ENCODE results near the gene TRMT2A.
"Not testable (repeated sequence)": the region's sequence is repeated elsewhere in the genome, so short reads cannot be mapped to it uniquely, and the experiment has no call there.

Gene TRMT2A

DNA sequence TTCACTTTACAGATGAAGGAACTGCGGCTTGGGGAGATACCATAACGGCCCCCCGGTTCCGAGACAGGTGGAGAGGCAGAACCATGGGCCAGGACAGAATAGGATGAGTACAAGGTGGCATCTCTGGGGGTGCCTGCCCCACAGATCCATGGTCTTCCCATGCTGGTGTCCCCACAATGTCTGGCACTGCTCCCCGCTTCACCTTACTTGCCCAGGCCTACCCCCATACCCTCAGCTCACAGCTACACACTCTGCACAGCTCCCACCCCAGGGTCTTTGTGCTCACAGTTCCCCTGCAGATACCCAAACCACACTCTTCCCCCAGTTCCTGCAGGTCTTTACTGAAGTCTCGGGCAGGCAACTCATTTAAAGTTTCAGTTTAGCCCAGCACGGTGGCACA, 48.4 kb downstream of the TRMT2A start:
- Histone ChIP-seq H3K36me3 (replicated peaks; ENCODE audit: low read depth, low read length) (peaks cover 3% of the 10 kb centered on the region), H3K27me3 (ENCODE audit: low read depth, low read length) (no peaks in the 10 kb centered on the region), H4K20me1 (ENCODE audit: insufficient read depth, low read length) (no peaks in the 10 kb centered on the region), H3K79me2 (ENCODE audit: low read length) (no peaks in the 10 kb centered on the region), H3K4me2 (ENCODE audit: low read length) (no peak overlapping the region), H3K4me3 (ENCODE audit: low read length) (no peak overlapping the region), H3K9me3 (ENCODE audit: insufficient read depth, low read length) (no peaks in the 10 kb centered on the region), H2AFZ (ENCODE audit: low read depth, low read length) (no peak overlapping the region), H3K27ac (ENCODE audit: low read length) (no peak overlapping the region), H3K4me1 (ENCODE audit: low read length) (no peaks in the 10 kb centered on the region; the same call in 1 of the 2 replicates), H3K9ac (ENCODE audit: low read length) (no peak overlapping the region)
- TF ChIP-seq EZH2phosphoT487 (IDR thresholded peaks at IDR 0.05; ENCODE audit: low read depth): no peak
- TF ChIP-seq CTCF (IDR thresholded peaks at IDR 0.05; ENCODE audit: low read depth, low read length): no peak

DNA sequence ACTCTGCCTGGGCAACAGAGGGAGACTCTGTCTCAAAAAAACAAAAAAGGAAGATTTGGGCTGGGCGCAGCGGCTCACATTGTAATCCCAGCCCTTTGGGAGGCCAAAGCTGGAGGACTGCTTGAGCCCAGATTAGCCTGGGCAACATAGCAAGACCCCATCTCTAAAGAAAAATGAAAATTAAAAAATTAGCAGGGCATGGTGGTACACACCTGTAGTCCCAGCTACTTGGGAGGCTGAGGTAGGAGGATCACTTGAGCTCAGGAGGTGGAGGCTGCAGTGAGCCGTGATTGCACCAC, 49.7 kb downstream of the TRMT2A start:
- H3K4me1 ChIP-seq (ENCODE audit: low read length); H3K9me3 ChIP-seq (ENCODE audit: insufficient read depth, low read length); H3K27ac ChIP-seq (ENCODE audit: low read length); H2AFZ ChIP-seq (ENCODE audit: low read depth, low read length); H3K79me2 ChIP-seq (ENCODE audit: low read length); H3K4me3 ChIP-seq (ENCODE audit: low read length); H3K9ac ChIP-seq (ENCODE audit: low read length); H4K20me1 ChIP-seq (ENCODE audit: insufficient read depth, low read length); H3K4me2 ChIP-seq (ENCODE audit: low read length); H3K36me3 ChIP-seq (replicated peaks; ENCODE audit: low read depth, low read length); H3K27me3 ChIP-seq (ENCODE audit: low read depth, low read length): not testable (repeated sequence)

DNA sequence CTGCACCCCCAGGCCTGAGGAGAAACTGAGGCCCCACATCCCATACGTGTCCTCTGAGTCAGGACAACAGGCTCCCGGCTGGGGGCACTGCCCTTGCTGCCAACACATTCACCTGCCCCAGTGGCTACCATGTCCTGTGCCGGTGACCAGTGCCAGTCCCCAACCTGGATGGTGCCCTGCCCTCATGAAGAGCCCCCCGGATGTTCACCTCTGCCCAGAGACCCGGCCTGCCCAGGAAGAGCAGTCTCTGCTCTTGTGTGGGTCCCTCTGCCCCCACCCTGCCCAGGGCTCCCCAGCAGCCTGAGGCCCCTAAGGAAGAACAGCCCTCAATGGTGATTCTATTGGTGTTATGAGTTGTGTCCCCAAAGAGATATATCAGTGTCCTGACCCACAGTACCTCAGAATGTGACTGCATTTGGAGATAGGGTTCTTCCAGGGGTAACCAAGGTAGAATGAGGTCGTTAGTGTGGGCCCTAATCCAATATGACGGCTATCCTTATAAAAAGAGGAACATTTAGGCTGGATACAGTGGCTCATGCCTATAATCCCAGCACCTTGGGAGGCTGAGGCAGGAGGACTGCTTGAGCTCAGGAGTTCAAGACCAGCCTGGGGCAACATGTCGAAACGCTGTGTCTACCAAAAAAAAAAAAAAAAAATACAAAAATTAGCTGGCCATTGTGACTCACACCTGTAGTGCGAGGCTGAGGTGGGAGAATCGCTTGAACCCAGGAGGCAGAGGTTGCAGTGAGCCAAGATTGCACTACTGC, 50.2 kb downstream of the TRMT2A start:
- Histone ChIP-seq H3K4me2 (ENCODE audit: low read length) (no peak overlapping the region), H3K27me3 (ENCODE audit: low read depth, low read length) (no peaks in the 10 kb centered on the region), H2AFZ (ENCODE audit: low read depth, low read length) (no peak overlapping the region), H3K4me1 (ENCODE audit: low read length) (no peaks in the 10 kb centered on the region; the same call in 1 of the 2 replicates), H3K9ac (ENCODE audit: low read length) (no peak overlapping the region), H3K27ac (ENCODE audit: low read length) (no peak overlapping the region), H3K79me2 (ENCODE audit: low read length) (no peaks in the 10 kb centered on the region), H4K20me1 (ENCODE audit: insufficient read depth, low read length) (no peaks in the 10 kb centered on the region), H3K4me3 (ENCODE audit: low read length) (no peak overlapping the region), H3K9me3 (ENCODE audit: insufficient read depth, low read length) (no peaks in the 10 kb centered on the region), H3K36me3 (replicated peaks; ENCODE audit: low read depth, low read length) (peaks cover 3% of the 10 kb centered on the region)
- no peak for TF ChIP-seq EZH2phosphoT487 (IDR thresholded peaks at IDR 0.05; ENCODE audit: low read depth)
- TF ChIP-seq CTCF (IDR thresholded peaks at IDR 0.05; ENCODE audit: low read depth, low read length): no peak

DNA sequence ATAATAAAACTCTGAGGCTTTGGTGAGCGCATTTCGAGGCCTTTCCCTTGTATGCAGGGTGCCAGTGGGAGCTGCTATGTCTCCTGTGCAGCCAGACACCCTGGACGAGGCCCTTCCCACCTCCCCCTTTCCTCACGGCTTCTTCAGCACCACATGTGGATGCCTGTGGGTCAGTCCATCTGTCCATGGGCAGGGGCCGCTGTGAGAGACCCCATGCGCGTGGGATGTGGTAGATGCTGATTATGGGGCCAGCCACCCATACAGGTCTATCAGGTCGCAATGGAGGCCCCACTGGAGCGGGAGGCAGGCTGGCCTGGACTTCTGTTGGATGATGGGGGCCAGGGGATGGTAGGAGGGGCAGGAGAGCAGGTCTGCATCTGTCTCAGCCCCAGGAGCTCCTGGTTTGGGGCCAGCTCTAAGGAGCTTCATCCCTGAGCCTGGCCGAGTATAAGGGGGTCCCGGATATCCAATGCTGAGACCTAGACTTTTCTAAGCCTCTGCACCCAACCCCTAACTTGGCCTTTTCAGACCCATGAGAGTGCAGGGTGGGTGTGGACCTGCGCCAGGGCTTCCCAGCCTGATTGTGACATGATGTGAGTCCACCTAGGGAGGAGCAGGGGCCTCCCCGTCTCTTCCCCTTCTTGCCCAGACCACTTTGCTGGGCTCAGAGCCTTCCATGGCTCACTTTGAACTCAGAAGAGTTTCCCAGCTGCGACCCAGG, 51.0 kb downstream of the TRMT2A start:
- H3K36me3 ChIP-seq (replicated peaks; ENCODE audit: low read depth, low read length): peaks cover 5% of the 10 kb centered on the region
- H3K4me1 ChIP-seq (ENCODE audit: low read length): no peaks in the 10 kb centered on the region; the same call in 1 of the 2 replicates
- H2AFZ ChIP-seq (ENCODE audit: low read depth, low read length): no peak overlapping the region
- no peak overlapping the region for H3K27ac ChIP-seq (ENCODE audit: low read length)
- no peaks in the 10 kb centered on the region for H3K27me3 ChIP-seq (ENCODE audit: low read depth, low read length)
- H4K20me1 ChIP-seq (ENCODE audit: insufficient read depth, low read length): no peaks in the 10 kb centered on the region
- TF ChIP-seq CTCF (IDR thresholded peaks at IDR 0.05; ENCODE audit: low read depth, low read length) (no peak), EZH2phosphoT487 (IDR thresholded peaks at IDR 0.05; ENCODE audit: low read depth) (no peak)
- no peaks in the 10 kb centered on the region for H3K9me3 ChIP-seq (ENCODE audit: insufficient read depth, low read length)
- no peak overlapping the region for H3K4me3 ChIP-seq (ENCODE audit: low read length)
- H3K9ac ChIP-seq (ENCODE audit: low read length): no peak overlapping the region
- no peaks in the 10 kb centered on the region for H3K79me2 ChIP-seq (ENCODE audit: low read length)
- H3K4me2 ChIP-seq (ENCODE audit: low read length): no peak overlapping the region
